Panc1 (cell line): Measurements from ENCODE around the gene SAMHD1. TPM values are rescaled to one million over a fixed set of nuclear protein-coding genes. Genes with fewer than 3 reads are reported as not detected.

Experiments used
- ATAC-seq: fragments of 200-7000 bp; cut with Tn5 transposase; 2 replicates; pipeline ENCODE4 v1.9.1; 2020; ENCODE audit warnings: mild to moderate bottlenecking, moderate library complexity
- BruUV-seq: library from RNA; stranded (reverse); fragments of 400-500 nt; replicated peaks from 2 replicates; lab custom pipeline; 2021; lab: Mats Ljungman, UMichigan
- CTCF ChIA-PET: fragments of 300-600 bp; sonication (Branson Sonifier 250); formaldehyde crosslinking; loops from one replicate; lab custom pipeline; 2022; ENCODE audit warnings: antibody characterized with exemption; lab: Charles Lee
- POLR2A ChIA-PET: fragments of 300-600 bp; sonication (Branson Sonifier 250); formaldehyde crosslinking; loops from one replicate; lab custom pipeline; 2022; ENCODE audit warnings: antibody characterized with exemption; lab: Charles Lee
- DNase-seq: peaks from one replicate; pipeline ENCODE4 v3.0.0-alpha.2; 2010; ENCODE audit warnings: low read depth, low spot score
- H3K27ac ChIP-seq: 2 replicates; pipeline ENCODE4 v1.5.1; 2011; ENCODE audit warnings: mild to moderate bottlenecking, low read length, inconsistent platforms
- H3K27me3 ChIP-seq: fragments of 200-500 bp; sonication (Bioruptor generic); 2 replicates; pipeline ENCODE4 v1.6.0; 2014; ENCODE audit warnings: low read length, inconsistent platforms; ENCODE audit not compliant: control insufficient read depth, insufficient read depth
- H3K36me3 ChIP-seq: fragments of 200-500 bp; sonication (Bioruptor generic); 2 replicates; pipeline ENCODE4 v1.5.1; 2014; ENCODE audit warnings: inconsistent platforms, mild to moderate bottlenecking, low read length, moderate library complexity; ENCODE audit not compliant: control insufficient read depth, insufficient read depth
- H3K4me1 ChIP-seq: 2 replicates; pipeline ENCODE4 v1.5.1; 2011; ENCODE audit warnings: inconsistent platforms, mild to moderate bottlenecking, low read length, moderate library complexity; ENCODE audit not compliant: control insufficient read depth, insufficient read depth
- H3K4me3 ChIP-seq, 2 experiments: 2 replicates each; pipeline ENCODE4 v1.5.1; 2011 to 2012; ENCODE audit warnings: low read depth in 2 of 2, low read length in 2 of 2, mild to moderate bottlenecking in 2 of 2, inconsistent platforms in 1 of 2, moderate library complexity in 1 of 2
- H3K9me3 ChIP-seq: fragments of 200-500 bp; sonication (Bioruptor generic); 2 replicates; pipeline ENCODE4 v1.5.1; 2014; ENCODE audit warnings: low read depth, mild to moderate bottlenecking, inconsistent platforms, low read length, moderate library complexity; ENCODE audit not compliant: control insufficient read depth, insufficient read depth
- POLR2AphosphoS5 ChIP-seq: IDR thresholded peaks from 2 replicates; pipeline ENCODE4 v1.6.1; 2012; ENCODE audit warnings: mild to moderate bottlenecking, low read depth, low read length, moderate library complexity
- SIN3A ChIP-seq: IDR thresholded peaks from 2 replicates; pipeline ENCODE4 v1.6.1; 2012; ENCODE audit warnings: low read depth, mild to moderate bottlenecking, low read length, moderate library complexity, borderline replicate concordance; ENCODE audit not compliant: insufficient read depth
- TCF7L2 ChIP-seq: IDR thresholded peaks from 2 replicates; pipeline ENCODE4 v1.6.1; 2011; ENCODE audit warnings: mild to moderate bottlenecking, low read depth, low read length, inconsistent platforms
- in situ Hi-C: cut with HindIII; loops from 2 replicates; pipeline ENCODE4 v1.10.0; 2016; ENCODE audit warnings: low sequenced_read_pairs, low pct_unique_long_range_greater_than_20kb
- intact Hi-C: fragments of 100-400 bp; cut with micrococcal nuclease; formaldehyde crosslinking; loops from one replicate; pipeline ENCODE4 v1.10.0; 2022; ENCODE audit not compliant: unreplicated experiment
- total RNA-seq: library from RNA; stranded (reverse); gene quantifications from one replicate; pipeline ENCODE4 v1.2.1, GENCODE V29; 2021; ENCODE audit not compliant: unreplicated experiment
- TF ChIP-seq, protein P1 (sequence below), 2 experiments: IDR thresholded peaks; 2 replicates each; pipeline ENCODE4 v1.6.1; 2011 to 2012; ENCODE audit warnings: low read depth in 2 of 2, control low read depth in 1 of 2, low read length in 1 of 2, mild to moderate bottlenecking in 1 of 2, moderate library complexity in 1 of 2; ENCODE audit not compliant: insufficient read depth in 1 of 2
- TF ChIP-seq, protein P2 (sequence below): fragments of 450-650 bp; IDR thresholded peaks from 2 replicates; pipeline ENCODE4 v1.5.1; 2017; ENCODE audit warnings: mild to moderate bottlenecking

The SAMHD1 gene
- total RNA-seq, 1 experiment from 2014 or later: 16.8 TPM

- peak overlapping the region; percentile 94; the same call in 1 of the 2 replicates for H3K27ac ChIP-seq
- intact Hi-C loops (no loop called here), in situ Hi-C loops (no loop called here)
- H3K4me3 ChIP-seq: no peak overlapping the region
- H3K27me3 ChIP-seq: no peaks in the 10 kb centered on the region
- no peak for DNase-seq
- ATAC-seq: no peak
- TF ChIP-seq, protein P1, sequence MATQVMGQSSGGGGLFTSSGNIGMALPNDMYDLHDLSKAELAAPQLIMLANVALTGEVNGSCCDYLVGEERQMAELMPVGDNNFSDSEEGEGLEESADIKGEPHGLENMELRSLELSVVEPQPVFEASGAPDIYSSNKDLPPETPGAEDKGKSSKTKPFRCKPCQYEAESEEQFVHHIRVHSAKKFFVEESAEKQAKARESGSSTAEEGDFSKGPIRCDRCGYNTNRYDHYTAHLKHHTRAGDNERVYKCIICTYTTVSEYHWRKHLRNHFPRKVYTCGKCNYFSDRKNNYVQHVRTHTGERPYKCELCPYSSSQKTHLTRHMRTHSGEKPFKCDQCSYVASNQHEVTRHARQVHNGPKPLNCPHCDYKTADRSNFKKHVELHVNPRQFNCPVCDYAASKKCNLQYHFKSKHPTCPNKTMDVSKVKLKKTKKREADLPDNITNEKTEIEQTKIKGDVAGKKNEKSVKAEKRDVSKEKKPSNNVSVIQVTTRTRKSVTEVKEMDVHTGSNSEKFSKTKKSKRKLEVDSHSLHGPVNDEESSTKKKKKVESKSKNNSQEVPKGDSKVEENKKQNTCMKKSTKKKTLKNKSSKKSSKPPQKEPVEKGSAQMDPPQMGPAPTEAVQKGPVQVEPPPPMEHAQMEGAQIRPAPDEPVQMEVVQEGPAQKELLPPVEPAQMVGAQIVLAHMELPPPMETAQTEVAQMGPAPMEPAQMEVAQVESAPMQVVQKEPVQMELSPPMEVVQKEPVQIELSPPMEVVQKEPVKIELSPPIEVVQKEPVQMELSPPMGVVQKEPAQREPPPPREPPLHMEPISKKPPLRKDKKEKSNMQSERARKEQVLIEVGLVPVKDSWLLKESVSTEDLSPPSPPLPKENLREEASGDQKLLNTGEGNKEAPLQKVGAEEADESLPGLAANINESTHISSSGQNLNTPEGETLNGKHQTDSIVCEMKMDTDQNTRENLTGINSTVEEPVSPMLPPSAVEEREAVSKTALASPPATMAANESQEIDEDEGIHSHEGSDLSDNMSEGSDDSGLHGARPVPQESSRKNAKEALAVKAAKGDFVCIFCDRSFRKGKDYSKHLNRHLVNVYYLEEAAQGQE (IDR thresholded peaks at IDR 0.05; ENCODE audit: insufficient read depth in 1 of 2, low read depth in 2 of 2, low read length in 1 of 2): no peak
- no peak for TF ChIP-seq TCF7L2
- TF ChIP-seq POLR2AphosphoS5: no peak
- no peak for TF ChIP-seq SIN3A
- TF ChIP-seq, protein P2, sequence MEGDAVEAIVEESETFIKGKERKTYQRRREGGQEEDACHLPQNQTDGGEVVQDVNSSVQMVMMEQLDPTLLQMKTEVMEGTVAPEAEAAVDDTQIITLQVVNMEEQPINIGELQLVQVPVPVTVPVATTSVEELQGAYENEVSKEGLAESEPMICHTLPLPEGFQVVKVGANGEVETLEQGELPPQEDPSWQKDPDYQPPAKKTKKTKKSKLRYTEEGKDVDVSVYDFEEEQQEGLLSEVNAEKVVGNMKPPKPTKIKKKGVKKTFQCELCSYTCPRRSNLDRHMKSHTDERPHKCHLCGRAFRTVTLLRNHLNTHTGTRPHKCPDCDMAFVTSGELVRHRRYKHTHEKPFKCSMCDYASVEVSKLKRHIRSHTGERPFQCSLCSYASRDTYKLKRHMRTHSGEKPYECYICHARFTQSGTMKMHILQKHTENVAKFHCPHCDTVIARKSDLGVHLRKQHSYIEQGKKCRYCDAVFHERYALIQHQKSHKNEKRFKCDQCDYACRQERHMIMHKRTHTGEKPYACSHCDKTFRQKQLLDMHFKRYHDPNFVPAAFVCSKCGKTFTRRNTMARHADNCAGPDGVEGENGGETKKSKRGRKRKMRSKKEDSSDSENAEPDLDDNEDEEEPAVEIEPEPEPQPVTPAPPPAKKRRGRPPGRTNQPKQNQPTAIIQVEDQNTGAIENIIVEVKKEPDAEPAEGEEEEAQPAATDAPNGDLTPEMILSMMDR: no peak
- H3K4me1 ChIP-seq: peaks cover 50% of the 10 kb centered on the region
- CTCF ChIA-PET: interaction anchor here (1.0 kb wide), 1 partner anchor 51 kb away, joined by 4 read pairs; no protein-coding TSS in a partner anchor
- POLR2A ChIA-PET: interaction anchor here (0.6 kb wide), 1 partner anchor 65 kb away, joined by 4 read pairs; no protein-coding TSS in a partner anchor
- no peaks in the 10 kb centered on the region for H3K36me3 ChIP-seq
- BruUV-seq: TSS peak; percentile 55
- no peaks in the 10 kb centered on the region for H3K9me3 ChIP-seq
Measured at GRCh38 chr20:36859700-36860330, 91.7 kb downstream of the SAMHD1 start.

DNA sequence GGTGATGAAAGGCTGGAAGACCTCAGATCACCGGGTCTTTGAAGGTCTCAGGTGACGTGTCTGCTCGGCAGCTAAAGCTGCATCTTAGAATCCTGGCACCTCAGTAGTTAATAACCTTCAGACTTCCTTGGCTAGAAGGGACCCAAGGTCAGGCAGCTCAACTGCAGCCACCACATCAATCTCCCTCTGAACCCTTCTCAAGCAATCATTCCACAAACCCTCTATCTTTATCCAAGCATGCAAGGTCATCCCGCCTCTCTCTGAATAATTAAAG is 92.3 kb downstream of the SAMHD1 start:
- BruUV-seq: no TSS peak
- Histone ChIP-seq H3K27ac (no peak overlapping the region; the same call in 1 of the 2 replicates), H3K9me3 (no peaks in the 10 kb centered on the region), H3K4me1 (peaks cover 53% of the 10 kb centered on the region), H3K36me3 (no peaks in the 10 kb centered on the region), H3K4me3 (no peak overlapping the region), H3K27me3 (no peaks in the 10 kb centered on the region)
- POLR2A ChIA-PET: no interaction called here
- CTCF ChIA-PET: interaction anchor here (1.0 kb wide), 1 partner anchor 51 kb away, joined by 4 read pairs; no protein-coding TSS in a partner anchor
- TF ChIP-seq POLR2AphosphoS5 (no peak), SIN3A (no peak), TCF7L2 (no peak)
- TF ChIP-seq, protein P2: no peak
- TF ChIP-seq, protein P1 (IDR thresholded peaks at IDR 0.05; ENCODE audit: insufficient read depth in 1 of 2, low read depth in 2 of 2, low read length in 1 of 2): no peak
- in situ Hi-C loops (no loop called here), intact Hi-C loops (no loop called here)
- DNase-seq: no peak
- ATAC-seq: no peak
